HG03469 (cell line): ENCODE data around the gene MYCN.

Experiments used
- ATAC-seq: cut with Tn5 transposase; IDR thresholded peaks from one replicate; pipeline ENCODE4 v1.9.1; 2021; ENCODE audit warnings: mild to moderate bottlenecking, moderate library complexity, moderate number of reproducible peaks; ENCODE audit not compliant: unreplicated experiment

MYCN gene

GRCh38 chr2:15930589-15931318 is 9.6 kb upstream of the MYCN start:
- no peak for ATAC-seq

GRCh38 chr2:15931319-15931890 is 8.9 kb upstream of the MYCN start:
- ATAC-seq: no peak

- ATAC-seq: no peak
Observed at GRCh38 chr2:15931950-15932349, 8.4 kb upstream of the MYCN start.

- no peak for ATAC-seq
Observed at GRCh38 chr2:15932394-15933183, 7.8 kb upstream of the MYCN start.

- ATAC-seq: no peak
Observed at GRCh38 chr2:15933184-15933845, 7.0 kb upstream of the MYCN start.

- ATAC-seq: no peak
Observed at GRCh38 chr2:15934291-15934945, 5.9 kb upstream of the MYCN start.

GRCh38 chr2:15935189-15935588 is 5.2 kb upstream of the MYCN start:
- ATAC-seq: no peak

DNA sequence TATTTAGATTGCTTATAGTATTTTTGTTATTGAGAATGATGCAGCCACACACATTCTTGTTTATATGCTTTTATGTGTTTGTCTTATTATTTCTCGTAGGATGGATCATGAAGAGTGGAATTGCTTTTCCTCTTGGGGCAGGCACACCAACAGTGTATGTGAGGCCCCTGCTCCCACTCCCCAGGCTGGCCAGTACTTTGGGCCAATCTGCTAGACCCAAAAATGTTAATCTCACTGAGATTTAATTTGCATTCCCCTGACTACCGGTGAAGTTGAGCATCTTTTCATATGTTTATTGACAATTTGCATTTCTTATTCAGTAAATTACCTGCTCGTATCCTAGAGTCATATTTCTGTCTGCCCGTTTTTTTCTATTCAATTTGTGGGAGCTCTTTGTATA is 4.7 kb upstream of the MYCN start:
- no peak for ATAC-seq

- ATAC-seq: no peak
Observed at GRCh38 chr2:15936277-15937104, 3.9 kb upstream of the MYCN start.

DNA sequence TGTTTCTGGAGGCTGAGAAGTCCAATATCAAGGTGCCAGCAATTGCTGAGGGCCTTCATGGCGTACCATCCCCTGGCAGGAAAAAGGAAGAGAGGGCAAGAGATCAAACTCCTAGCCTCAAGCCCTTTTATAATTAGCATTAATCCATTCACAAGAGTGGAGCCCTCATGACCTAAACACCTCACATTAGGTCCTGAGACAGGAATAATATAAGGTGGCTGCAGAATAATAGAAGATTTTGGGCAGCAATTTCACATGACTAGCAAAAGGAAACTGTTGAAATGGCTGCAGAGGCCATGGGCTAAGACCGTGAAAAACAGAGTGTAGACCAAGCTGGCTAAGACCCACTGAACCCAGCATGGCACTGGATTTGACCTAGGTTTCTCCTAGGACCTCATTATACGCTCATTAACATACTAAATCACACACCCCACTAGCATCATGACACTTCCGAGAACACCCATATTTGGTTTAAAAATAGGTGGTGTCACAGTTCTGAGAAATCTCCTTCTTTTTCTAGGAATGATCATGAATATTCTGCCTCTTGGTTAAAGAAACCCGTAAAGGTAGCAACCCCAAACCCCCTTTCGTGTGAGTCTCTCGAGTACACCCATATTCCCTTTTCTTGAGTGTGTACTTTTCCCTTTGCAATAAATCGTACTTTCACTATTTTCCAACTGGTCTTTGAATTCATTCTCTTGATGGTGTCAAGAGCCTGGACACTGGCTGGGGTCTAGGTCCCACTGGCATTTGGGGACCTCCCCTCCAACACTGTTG is 3.1 kb upstream of the MYCN start:
- ATAC-seq: no peak

- no peak for ATAC-seq
Observed at GRCh38 chr2:15937882-15938802, 2.2 kb upstream of the MYCN start.

DNA sequence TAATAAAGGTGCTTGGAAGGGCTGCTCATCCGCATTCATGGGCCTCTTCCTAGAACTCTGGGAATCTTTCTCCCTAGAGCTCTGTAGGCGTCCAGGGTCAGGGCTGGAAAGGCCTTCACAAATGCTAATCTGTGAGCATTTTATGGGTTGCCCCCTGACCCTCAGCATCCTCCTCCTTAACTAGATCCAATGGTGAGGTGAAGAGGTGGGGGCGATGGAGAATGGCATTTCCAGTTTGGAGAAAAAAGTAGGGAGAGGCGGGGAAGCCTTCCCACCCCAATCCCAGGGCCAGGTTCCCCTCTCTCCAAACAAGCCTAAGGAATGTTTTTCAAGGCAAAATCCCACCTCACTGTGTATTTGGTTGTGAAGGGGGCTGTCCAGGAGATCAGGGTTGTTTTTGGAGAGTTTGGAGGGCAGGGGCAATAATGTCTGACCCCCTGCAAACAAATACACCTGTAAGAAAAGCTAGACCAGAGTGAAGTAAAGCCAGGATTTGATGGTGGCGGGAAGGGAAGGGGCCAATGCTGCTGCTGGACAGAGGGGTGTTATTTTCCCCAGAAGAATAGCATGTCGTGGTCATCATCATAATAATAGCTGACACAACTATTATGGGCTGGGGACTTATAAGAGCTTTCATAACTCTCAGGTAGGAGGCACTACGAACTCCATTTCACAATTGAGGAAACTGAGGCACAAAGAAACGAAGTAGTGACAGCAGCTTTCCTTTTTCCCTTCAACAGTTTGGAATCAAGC is 1.4 kb upstream of the MYCN start:
- no peak for ATAC-seq

- no peak for ATAC-seq
Observed at GRCh38 chr2:15939556-15939853, 845 bp upstream of the MYCN start.

DNA sequence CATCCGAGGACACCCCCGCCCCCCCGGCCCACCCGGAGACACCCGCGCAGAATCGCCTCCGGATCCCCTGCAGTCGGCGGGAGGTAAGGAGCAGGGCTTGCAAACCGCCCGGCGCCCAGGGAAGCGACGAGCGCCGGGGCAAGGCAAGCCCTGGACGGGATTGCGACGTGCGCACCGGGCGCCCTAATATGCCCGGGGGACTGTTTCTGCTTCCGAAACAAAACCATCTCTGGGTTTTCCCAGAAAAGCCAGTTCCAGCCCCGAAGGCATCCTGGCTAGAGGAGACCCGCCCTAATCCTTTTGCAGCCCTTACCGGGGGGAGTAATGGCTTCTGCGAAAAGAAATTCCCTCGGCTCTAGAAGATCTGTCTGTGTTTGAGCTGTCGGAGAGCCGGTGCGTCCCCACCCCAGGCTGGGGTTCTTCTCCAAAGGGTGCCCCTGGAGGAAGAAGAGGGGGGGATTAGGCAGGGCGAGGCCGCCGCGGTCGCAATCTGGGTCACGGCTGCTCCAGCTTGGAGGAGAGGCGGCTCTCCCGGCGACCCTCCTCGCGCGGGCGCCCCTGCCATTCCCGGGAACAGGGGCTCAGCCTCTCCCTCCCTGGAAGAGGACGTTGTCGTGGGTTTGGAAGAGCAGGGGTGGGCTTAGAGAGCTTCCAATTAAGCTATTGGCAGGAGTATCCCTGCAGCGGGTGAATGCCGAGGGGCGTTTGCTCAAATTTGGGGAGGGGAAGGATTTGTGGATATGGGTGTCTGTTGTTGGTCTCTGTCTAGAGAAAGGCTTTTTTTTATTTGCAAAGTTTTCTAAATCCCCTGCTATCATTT is 521 bp downstream of the MYCN start:
- no peak for ATAC-seq

- ATAC-seq: no peak
Observed at GRCh38 chr2:15941481-15941850, 1.1 kb downstream of the MYCN start.

DNA sequence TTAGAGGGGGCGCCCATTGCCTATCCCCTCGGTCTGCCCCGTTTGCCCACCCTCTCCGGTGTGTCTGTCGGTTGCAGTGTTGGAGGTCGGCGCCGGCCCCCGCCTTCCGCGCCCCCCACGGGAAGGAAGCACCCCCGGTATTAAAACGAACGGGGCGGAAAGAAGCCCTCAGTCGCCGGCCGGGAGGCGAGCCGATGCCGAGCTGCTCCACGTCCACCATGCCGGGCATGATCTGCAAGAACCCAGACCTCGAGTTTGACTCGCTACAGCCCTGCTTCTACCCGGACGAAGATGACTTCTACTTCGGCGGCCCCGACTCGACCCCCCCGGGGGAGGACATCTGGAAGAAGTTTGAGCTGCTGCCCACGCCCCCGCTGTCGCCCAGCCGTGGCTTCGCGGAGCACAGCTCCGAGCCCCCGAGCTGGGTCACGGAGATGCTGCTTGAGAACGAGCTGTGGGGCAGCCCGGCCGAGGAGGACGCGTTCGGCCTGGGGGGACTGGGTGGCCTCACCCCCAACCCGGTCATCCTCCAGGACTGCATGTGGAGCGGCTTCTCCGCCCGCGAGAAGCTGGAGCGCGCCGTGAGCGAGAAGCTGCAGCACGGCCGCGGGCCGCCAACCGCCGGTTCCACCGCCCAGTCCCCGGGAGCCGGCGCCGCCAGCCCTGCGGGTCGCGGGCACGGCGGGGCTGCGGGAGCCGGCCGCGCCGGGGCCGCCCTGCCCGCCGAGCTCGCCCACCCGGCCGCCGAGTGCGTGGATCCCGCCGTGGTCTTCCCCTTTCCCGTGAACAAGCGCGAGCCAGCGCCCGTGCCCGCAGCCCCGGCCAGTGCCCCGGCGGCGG is 1.7 kb downstream of the MYCN start:
- no peak for ATAC-seq
